GM13976 (cell line): ENCODE data around the gene MICAL2.

ENCODE experiments used
- DNase-seq: peaks from one replicate; pipeline ENCODE4 v3.0.0; 2012; ENCODE audit warnings: low spot score
- CTCF ChIP-seq: IDR thresholded peaks from 2 replicates; pipeline ENCODE4 v1.5.1; 2012; ENCODE audit warnings: borderline replicate concordance, mild to moderate bottlenecking; ENCODE audit not compliant: insufficient read depth; ENCODE audit errors: extremely low read depth, missing control alignments, control extremely low read depth
- in situ Hi-C: fragments of 300-500 bp; cut with MboI; formaldehyde crosslinking; loops from one replicate; pipeline ENCODE4 v1.12.0; 2022; ENCODE audit warnings: low sequenced_read_pairs, mixed read lengths, inconsistent platforms; ENCODE audit not compliant: unreplicated experiment

Gene MICAL2

GRCh38 chr11:12073886-12074285 is 36.5 kb upstream of the MICAL2 start:
- TF ChIP-seq CTCF = no peak
- in situ Hi-C loops = loop anchor here (25.0 kb wide), 1 partner anchor 163 kb away; no protein-coding TSS in a partner anchor
- no peak for DNase-seq

GRCh38 chr11:12074529-12075195 is 35.7 kb upstream of the MICAL2 start:
- in situ Hi-C loops = loop anchor here (25.0 kb wide), 1 partner anchor 163 kb away; no protein-coding TSS in a partner anchor
- DNase-seq = no peak
- TF ChIP-seq CTCF = no peak

GRCh38 chr11:12075291-12075690 is 35.1 kb upstream of the MICAL2 start:
- no peak for TF ChIP-seq CTCF
- in situ Hi-C loops = no loop called here
- no peak for DNase-seq

- in situ Hi-C loops = no loop called here
- DNase-seq = no peak
- no peak for TF ChIP-seq CTCF
Observed at GRCh38 chr11:12075822-12076821, 34.3 kb upstream of the MICAL2 start.

- DNase-seq = no peak
- in situ Hi-C loops = no loop called here
- TF ChIP-seq CTCF = no peak
Observed at GRCh38 chr11:12076840-12077534, 33.4 kb upstream of the MICAL2 start.

GRCh38 chr11:12077535-12078280 is 32.7 kb upstream of the MICAL2 start:
- no peak for DNase-seq
- in situ Hi-C loops = no loop called here
- TF ChIP-seq CTCF = no peak
